Right ventricle myocardium superior (tissue), 1 donor: ENCODE measurements around the gene SIMC1. TPM values are rescaled to one million over a fixed set of nuclear protein-coding genes. Genes with fewer than 3 reads are reported as not detected.
A peak's percentile ranks its signal among the peaks of the same experiment; 100 is the strongest.

ENCODE experiments used
- microRNA-seq: library from miRNA; unstranded; fragments of <30 nt; microRNA quantifications from one replicate; pipeline ENCODE4 v1.2.0, GENCODE V29; 2020
- total RNA-seq: library from RNA; stranded (reverse); fragmentation: NEBNext Ultra II Directional; extraction: Animal tissue kit (Norgen Biotek cat#: 25700); gene quantifications from one replicate; pipeline ENCODE4 v1.2.1, GENCODE V29; 2021
- donor health status: DM: no; HTN: yes; CAD: no; lungs with severe emphysema.

SIMC1 gene
- total RNA-seq, 1 donor from 2014 or later = 3.6 TPM

Small RNAs within 50 kb of the gene (microRNA-seq; reads per million reads assigned to microRNA genes)
- gene MIR1271 = 7.4 reads per million, percentile 21 among the genes with 10 or more reads in this experiment

Other genes starting within 250 kb of the SIMC1 start
- 70.8 TPM for gene KIAA1191, start 123.3 kb downstream of the SIMC1 start, total RNA-seq
- 5.5 TPM for gene ARL10, start 127.1 kb downstream of the SIMC1 start, total RNA-seq
- gene NOP16, start 150.2 kb downstream of the SIMC1 start, total RNA-seq = 18.7 TPM
- gene HIGD2A, start 150.3 kb downstream of the SIMC1 start, total RNA-seq = 210 TPM
- gene CLTB, start 178.1 kb downstream of the SIMC1 start, total RNA-seq = 209 TPM
- gene FAF2, start 210.0 kb downstream of the SIMC1 start, total RNA-seq = 12.3 TPM